LNCAP (cell line): Measurements from ENCODE around the gene LINGO3.

Source experiments
- TF ChIP-seq, protein P1 (sequence below): fragments of 450-650 bp; IDR thresholded peaks from 2 replicates; pipeline ENCODE4 v1.5.1; 2017; ENCODE audit warnings: mild to moderate bottlenecking

LINGO3 gene

DNA sequence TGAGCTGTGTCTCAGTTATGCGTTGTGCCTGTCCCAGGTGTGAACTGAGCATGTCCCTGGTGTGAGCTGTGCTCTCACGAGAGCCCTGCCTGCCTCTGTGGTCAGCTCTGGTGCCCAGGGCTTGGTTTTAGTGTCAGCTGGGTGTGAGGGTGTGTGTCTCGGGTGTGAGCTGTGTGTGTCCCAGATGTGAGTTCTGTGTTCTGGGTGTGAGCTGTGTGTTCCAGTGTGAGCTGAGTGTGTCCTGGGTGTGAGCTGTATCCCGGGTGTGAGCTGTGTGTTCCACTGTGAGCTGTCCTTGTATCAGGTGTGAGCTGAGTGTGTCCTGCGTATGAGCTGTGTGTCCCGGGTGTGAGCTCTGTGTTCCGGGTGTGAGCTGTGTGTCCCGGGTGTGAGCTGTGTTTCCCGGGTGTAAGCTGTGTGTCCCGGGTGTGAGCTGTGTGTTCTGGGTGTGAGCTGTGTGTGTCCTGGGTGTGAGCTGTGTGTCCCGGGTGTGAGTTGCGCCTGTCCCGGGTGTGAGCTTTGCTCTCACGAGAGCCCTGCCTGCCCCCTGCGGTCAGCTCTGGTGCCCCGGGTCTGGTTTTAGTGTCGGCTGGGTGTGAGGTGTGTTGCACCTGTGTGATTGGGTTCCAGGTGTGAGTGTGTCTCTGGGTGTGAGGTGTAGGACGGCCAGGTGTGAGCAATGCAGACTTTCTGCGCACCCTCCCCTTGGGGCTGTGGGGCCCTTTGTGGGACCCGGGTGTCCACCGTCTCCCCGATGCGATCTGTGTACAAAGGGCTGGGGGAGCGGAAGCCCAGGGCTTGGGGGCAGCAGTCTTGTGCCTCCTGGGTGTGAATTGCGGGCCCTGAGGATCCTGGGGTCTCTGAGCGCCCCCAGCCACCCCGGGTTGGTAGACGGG is 18.9 kb downstream of the LINGO3 start:
- TF ChIP-seq, protein P1, sequence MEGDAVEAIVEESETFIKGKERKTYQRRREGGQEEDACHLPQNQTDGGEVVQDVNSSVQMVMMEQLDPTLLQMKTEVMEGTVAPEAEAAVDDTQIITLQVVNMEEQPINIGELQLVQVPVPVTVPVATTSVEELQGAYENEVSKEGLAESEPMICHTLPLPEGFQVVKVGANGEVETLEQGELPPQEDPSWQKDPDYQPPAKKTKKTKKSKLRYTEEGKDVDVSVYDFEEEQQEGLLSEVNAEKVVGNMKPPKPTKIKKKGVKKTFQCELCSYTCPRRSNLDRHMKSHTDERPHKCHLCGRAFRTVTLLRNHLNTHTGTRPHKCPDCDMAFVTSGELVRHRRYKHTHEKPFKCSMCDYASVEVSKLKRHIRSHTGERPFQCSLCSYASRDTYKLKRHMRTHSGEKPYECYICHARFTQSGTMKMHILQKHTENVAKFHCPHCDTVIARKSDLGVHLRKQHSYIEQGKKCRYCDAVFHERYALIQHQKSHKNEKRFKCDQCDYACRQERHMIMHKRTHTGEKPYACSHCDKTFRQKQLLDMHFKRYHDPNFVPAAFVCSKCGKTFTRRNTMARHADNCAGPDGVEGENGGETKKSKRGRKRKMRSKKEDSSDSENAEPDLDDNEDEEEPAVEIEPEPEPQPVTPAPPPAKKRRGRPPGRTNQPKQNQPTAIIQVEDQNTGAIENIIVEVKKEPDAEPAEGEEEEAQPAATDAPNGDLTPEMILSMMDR = no peak

DNA sequence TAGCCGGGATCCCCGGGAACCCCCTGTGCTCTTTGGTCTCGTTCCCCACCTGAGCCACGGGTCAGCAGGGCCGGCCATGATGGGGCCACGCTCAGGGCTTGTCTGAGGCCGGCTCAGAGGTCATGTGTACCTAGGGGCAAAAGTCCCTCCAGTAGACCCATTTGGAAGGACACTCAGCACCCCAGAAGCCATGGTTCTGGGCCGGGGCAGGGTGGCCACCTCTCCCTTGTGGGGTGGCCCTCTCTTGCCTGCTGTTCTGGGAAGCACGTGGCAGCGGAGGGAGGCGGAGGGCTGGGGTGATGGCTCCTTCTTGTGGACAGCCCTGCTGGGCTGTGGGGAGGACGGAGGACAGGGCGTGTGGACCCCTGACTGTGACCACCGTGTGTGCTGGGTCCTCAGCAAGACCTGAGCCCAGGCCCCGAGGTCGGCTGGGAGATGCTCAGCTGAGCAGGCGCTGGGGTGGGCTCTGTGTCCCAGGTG is 19.6 kb downstream of the LINGO3 start:
- TF ChIP-seq, protein P1 = no peak

DNA sequence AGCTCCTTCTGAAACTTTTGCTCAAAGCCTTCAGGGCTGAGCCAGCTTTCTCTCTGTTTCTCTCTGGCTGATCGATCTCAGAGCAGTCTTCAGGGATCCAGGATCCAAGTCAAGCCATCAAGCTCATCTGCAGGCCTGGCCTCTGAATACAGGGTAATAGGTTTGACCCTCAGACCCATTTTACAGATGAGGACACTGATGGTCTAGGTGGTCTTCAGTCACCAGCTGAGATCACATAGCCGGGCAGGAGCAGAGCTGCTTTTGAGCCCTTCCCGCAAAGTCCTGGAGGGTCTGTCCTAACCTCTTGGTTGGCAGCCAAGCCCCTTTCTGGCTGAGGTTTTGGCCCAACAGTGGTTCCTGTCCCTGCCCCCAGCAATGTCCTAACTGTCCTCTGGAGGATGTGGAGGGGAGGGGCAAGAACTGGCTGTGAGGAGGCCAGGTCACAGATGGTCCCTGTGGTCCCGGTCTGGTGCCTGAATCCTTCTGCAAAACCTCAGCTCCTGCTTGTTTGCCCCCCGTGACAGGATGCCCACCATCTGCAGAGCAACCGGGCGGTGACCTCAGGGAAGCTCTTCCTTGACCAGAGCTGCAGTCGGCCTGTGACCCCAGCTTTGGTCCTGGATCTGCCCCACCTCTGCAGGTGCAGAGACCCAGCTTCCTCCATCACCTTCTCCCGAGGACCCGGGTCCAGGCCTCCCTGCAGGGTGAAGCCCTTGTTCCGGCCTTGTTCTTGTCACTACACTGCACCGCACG is 20.2 kb downstream of the LINGO3 start:
- TF ChIP-seq, protein P1 = no peak

DNA sequence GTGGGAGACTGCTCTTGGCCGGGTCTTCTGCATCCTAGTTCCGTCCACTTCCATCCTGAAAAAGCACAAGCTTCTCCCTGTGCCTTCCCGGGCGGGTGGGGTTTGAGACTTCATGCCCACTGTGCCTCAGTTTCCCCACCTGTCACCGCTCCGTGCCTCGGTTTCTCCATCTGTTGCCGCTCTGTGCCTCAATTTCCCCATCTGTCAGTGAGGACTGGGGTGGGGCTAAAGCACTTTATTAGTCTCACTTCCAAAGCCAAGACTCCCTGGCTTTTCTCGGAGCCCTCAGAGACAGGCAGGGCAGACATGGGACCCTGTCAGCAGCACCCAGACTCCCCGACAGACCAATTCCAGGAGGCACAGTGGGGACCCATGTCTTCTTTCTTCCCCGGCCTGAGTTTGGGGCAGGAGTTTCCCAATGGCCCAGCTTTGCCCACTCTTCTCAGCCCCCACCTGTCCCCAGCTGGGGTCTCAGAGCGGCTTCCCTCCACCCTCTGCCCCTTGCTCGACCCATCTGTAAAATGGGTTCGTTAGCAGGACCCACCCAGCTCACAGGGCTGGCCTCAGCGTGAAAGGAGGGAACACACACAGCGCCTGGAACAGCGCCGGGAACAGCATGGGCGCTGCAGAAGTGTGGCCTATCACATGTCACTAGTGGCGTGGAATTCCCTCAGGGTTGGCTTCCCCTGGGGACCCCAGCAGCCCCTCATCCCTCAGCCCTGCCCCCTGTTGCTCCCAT is 21.4 kb downstream of the LINGO3 start:
- TF ChIP-seq, protein P1 = no peak

DNA sequence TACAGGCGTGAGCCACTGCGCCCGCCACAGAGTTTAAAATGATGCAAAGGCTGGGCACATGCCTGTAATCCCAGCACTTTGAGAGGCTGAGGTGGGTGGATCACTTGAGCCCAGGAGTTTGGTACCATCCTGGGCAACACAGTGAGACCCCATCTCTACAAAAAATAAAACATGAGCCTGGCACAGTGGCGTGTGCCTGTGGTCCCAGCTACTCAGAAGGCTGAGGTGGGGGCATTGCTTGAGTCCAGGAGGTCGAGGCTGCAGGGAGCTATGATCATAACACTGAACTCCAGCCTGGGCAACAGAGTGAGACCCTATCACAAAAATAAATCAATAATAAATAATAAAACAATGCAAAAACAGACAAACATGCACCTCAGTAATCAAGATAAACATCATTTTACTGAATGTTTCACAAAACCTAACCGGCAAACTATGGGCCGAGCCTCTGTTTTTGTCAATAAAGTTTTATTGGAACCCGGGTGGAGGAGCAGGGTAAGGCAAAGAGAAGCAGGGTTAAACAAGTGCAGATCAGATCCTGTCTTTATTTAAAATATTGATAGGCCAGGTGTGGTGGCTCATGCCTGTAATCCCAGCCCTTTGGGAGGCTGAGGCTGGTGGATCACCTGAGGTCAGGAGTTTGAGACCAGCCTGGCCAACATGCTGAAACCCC is 24.0 kb downstream of the LINGO3 start:
- TF ChIP-seq, protein P1 = no peak

DNA sequence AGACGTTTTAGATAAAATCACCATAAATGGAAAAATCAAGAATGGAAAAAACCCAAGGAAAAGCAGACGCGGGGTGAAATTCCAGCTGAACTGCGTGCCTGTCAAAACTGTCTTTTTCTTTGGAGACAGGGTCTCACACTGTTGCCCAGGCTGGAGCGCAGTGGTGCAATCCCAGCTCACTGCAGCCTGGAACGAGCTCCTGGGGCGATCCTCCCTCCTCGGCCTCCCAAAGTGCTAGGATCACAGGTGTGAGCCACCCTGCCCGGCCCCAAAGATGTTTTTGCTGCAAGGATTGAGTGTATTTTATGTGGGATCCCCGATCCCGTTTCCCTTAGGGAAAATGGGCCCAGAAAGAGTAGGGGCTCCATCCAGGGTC is 25.1 kb downstream of the LINGO3 start:
- TF ChIP-seq, protein P1 = no peak
